ENCODE results near the gene TOMM6. TPM values are rescaled to one million over a fixed set of nuclear protein-coding genes. Genes with fewer than 3 reads are reported as not detected.

Gene TOMM6
- total and polyA plus RNA-seq, 8 donors, result 11.9 to 343 (median 131) TPM

- no peak for TF ChIP-seq EP300 (IDR thresholded peaks at IDR 0.05)
- TF ChIP-seq CTCF (IDR thresholded peaks at IDR 0.05), result no peak
- no peak for TF ChIP-seq POLR2A (IDR thresholded peaks at IDR 0.05)
- no peak for TF ChIP-seq POLR2AphosphoS5 (IDR thresholded peaks at IDR 0.05)
- intact Hi-C loops (cut with DNase I; ENCODE audit: low total_unique reads), result no loop called here
- WGBS, 5 donors, result 92 to 100% (median 98%) methylated on average over 1 of the region's 1 CpG
- no peaks in the 10 kb centered on the region for H3K27me3 ChIP-seq
- DNase-seq, result no peak
- no peaks in the 10 kb centered on the region for H3K36me3 ChIP-seq
- H3K27ac ChIP-seq, result no peak overlapping the region
- no peaks in the 10 kb centered on the region for H3K9me3 ChIP-seq
- no peak overlapping the region for H3K4me3 ChIP-seq
- H3K4me1 ChIP-seq, result no peaks in the 10 kb centered on the region
These were observed 28.1 kb downstream of the TOMM6 start for GRCh38 chr6:41815587-41815986.

- Histone ChIP-seq H3K9me3 (no peaks in the 10 kb centered on the region), H3K27ac (no peak overlapping the region), H3K4me3 (no peak overlapping the region), H3K36me3 (peaks cover 0 to 5% (median 0%) of the 10 kb centered on the region in 4 donors), H3K4me1 (no peaks in the 10 kb centered on the region), H3K27me3 (no peaks in the 10 kb centered on the region)
- no peak for TF ChIP-seq POLR2A (IDR thresholded peaks at IDR 0.05)
- TF ChIP-seq POLR2AphosphoS5 (IDR thresholded peaks at IDR 0.05), result no peak
- no peak for TF ChIP-seq EP300 (IDR thresholded peaks at IDR 0.05)
- no peak for TF ChIP-seq CTCF (IDR thresholded peaks at IDR 0.05)
- whole genome bisulfite sequencing, 5 donors, result 79 to 93% (median 82%) methylated on average over 4 of the region's 4 CpGs
- no peak for DNase-seq
- intact Hi-C loops (cut with DNase I; ENCODE audit: low total_unique reads), result no loop called here
These were observed 31.0 kb downstream of the TOMM6 start for GRCh38 chr6:41818271-41819054.

- Histone ChIP-seq H3K27me3 (no peaks in the 10 kb centered on the region), H3K36me3 (peaks cover 0 to 5% (median 0%) of the 10 kb centered on the region in 4 donors), H3K9me3 (no peaks in the 10 kb centered on the region), H3K27ac (no peak overlapping the region), H3K4me3 (no peak overlapping the region), H3K4me1 (peaks cover 0 to 6% (median 3%) of the 10 kb centered on the region in 4 donors)
- intact Hi-C loops (cut with DNase I; ENCODE audit: low total_unique reads), result no loop called here
- no peak for DNase-seq
- 81 to 91% (median 90%) methylated on average over 3 to 4 of the region's 4 CpGs for WGBS, 5 donors
- no peak for TF ChIP-seq CTCF (IDR thresholded peaks at IDR 0.05)
- TF ChIP-seq POLR2AphosphoS5 (IDR thresholded peaks at IDR 0.05), result no peak
- no peak for TF ChIP-seq EP300 (IDR thresholded peaks at IDR 0.05)
- no peak for TF ChIP-seq POLR2A (IDR thresholded peaks at IDR 0.05)
These were observed 33.8 kb downstream of the TOMM6 start for GRCh38 chr6:41821266-41821665.

- intact Hi-C loops (cut with DNase I; ENCODE audit: low total_unique reads), result no loop called here
- TF ChIP-seq EP300 (IDR thresholded peaks at IDR 0.05) (no peak), POLR2AphosphoS5 (IDR thresholded peaks at IDR 0.05) (no peak), POLR2A (IDR thresholded peaks at IDR 0.05) (no peak)
- 94 to 100% (median 100%) methylated on average over 1 of the region's 1 CpG for WGBS, 5 donors
- H3K27me3 ChIP-seq, result no peaks in the 10 kb centered on the region
- no peaks in the 10 kb centered on the region for H3K9me3 ChIP-seq
- peaks cover 0 to 6% (median 3%) of the 10 kb centered on the region in 4 donors for H3K4me1 ChIP-seq
- H3K4me3 ChIP-seq, result no peak overlapping the region
- no peak for DNase-seq
- H3K27ac ChIP-seq, result no peak overlapping the region
- H3K36me3 ChIP-seq, result peaks cover 0 to 5% (median 0%) of the 10 kb centered on the region in 4 donors
These were observed 34.5 kb downstream of the TOMM6 start for GRCh38 chr6:41822021-41822420.

- DNase-seq, result no peak
- 100% methylated on average over 1 of the region's 1 CpG for WGBS, 5 donors
- no peak for TF ChIP-seq POLR2AphosphoS5 (IDR thresholded peaks at IDR 0.05)
- TF ChIP-seq CTCF (IDR thresholded peaks at IDR 0.05), result no peak
- no peak for TF ChIP-seq EP300 (IDR thresholded peaks at IDR 0.05)
- TF ChIP-seq POLR2A (IDR thresholded peaks at IDR 0.05), result no peak
These were observed 35.7 kb downstream of the TOMM6 start for GRCh38 chr6:41823178-41823577.

More at GRCh38 chr6:41823178-41823577, 35.7 kb downstream of the TOMM6 start:
- Histone ChIP-seq H3K27ac (no peak overlapping the region), H3K9me3 (no peaks in the 10 kb centered on the region), H3K4me3 (no peak overlapping the region), H3K27me3 (no peaks in the 10 kb centered on the region), H3K36me3 (peaks cover 0 to 5% (median 0%) of the 10 kb centered on the region in 4 donors), H3K4me1 (peaks cover 0 to 6% (median 3%) of the 10 kb centered on the region in 4 donors)
- intact Hi-C loops (cut with DNase I; ENCODE audit: low total_unique reads), result no loop called here
